Tibial nerve (tissue), 4 donors: ENCODE measurements around the gene ATXN1L. TPM values are rescaled to one million over a fixed set of nuclear protein-coding genes. Genes with fewer than 3 reads are reported as not detected.
A peak's percentile ranks its signal among the peaks of the same experiment; 100 is the strongest.

ENCODE experiments used
- DNase-seq, 2 donors: peaks; one replicate each; pipeline ENCODE4 v3.0.0-alpha.2; 2019; ENCODE audit warnings: low spot score in 2 of 2
- H3K27ac ChIP-seq, 4 donors: fragments of 200-600 bp; sonication (generic) in 3 of 4; one replicate each; pipeline ENCODE4 v1.5.1; 2017 to 2019; ENCODE audit warnings: mild to moderate bottlenecking in 1 of 4
- H3K27me3 ChIP-seq, 2 donors: fragments of 200-600 bp; sonication (generic) in 1 of 2; one replicate each; pipeline versions ENCODE4 v1.5.1 to v1.6.0; 2017 to 2019
- H3K36me3 ChIP-seq, 3 donors: fragments of 200-600 bp; sonication (generic); one replicate each; pipeline ENCODE4 v1.5.1; 2018 to 2019
- H3K4me1 ChIP-seq, 4 donors: fragments of 200-600 bp; sonication (generic) in 3 of 4; one replicate each; pipeline ENCODE4 v1.5.1; 2017 to 2019
- H3K4me3 ChIP-seq, 4 donors: fragments of 200-600 bp; sonication (generic) in 3 of 4; one replicate each; pipeline ENCODE4 v1.5.1; 2017 to 2019; ENCODE audit warnings: mild to moderate bottlenecking in 1 of 4, moderate library complexity in 1 of 4
- H3K9me3 ChIP-seq, 4 donors: fragments of 200-600 bp; sonication (generic) in 3 of 4; one replicate each; pipeline ENCODE4 v1.5.1; 2017 to 2019
- EP300 ChIP-seq, 2 donors: sonication (generic); formaldehyde crosslinking; IDR thresholded peaks; one replicate each; pipeline ENCODE4 v1.6.1; 2017; ENCODE audit warnings: antibody characterized with exemption in 2 of 2, mild to moderate bottlenecking in 1 of 2
- POLR2A ChIP-seq, 2 donors: fragments of 450-650 bp; IDR thresholded peaks; one replicate each; pipeline ENCODE4 v1.6.1; 2017; ENCODE audit warnings: antibody characterized with exemption in 2 of 2, mild to moderate bottlenecking in 2 of 2, moderate library complexity in 2 of 2
- WGBS, 2 donors: methylation state at CpG; one replicate each; pipeline ENCODE4 v1.1.5; 2018; 5-methylcytosine and 5-hydroxymethylcytosine counted together
- total RNA-seq, 4 donors: library from RNA; depleted of rRNA; stranded (reverse); fragments of >200 nt; gene quantifications; one replicate each; pipeline ENCODE4 v1.1.0, GENCODE V29; 2016
- TF ChIP-seq, protein P1 (sequence below), 5 experiments: fragments of 200-600 bp in 3 of 5; fragments of 450-650 bp in 2 of 5; sonication (generic) in 3 of 5; IDR thresholded peaks; one replicate each; pipeline ENCODE4 v1.5.1; 2016 to 2019; ENCODE audit warnings: antibody characterized with exemption in 5 of 5, mild to moderate bottlenecking in 3 of 5, moderate library complexity in 2 of 5

ATXN1L gene
- total RNA-seq, 4 donors from 2014 or later: 24.9 to 35.1 (median 30.0) TPM

DNA sequence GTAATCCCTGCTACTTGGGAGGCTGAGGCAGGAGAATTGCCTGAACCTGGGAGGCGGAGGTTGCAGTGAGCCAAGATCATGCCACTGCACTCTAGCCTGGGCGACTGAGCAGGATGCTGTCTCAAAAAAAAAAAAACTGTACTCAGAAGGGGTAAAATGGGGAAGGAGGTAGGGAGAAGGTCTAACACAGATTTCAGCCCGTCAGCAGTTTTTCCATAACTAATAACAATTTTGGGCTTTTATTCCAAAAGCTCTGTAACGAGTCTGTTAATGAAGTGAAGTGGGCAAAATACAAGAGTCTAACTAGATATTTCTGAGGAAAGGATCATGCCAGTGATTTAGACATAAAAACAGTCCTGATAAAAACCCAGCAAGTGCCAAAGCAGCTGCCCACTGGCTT is 27.4 kb downstream of the ATXN1L start:
- no peak for DNase-seq
- H3K27me3 ChIP-seq: no peaks in the 10 kb centered on the region
- no peak overlapping the region for H3K4me3 ChIP-seq
- peaks cover 0 to 50% (median under 1%) of the 10 kb centered on the region in 3 donors for H3K36me3 ChIP-seq
- H3K4me1 ChIP-seq: no peaks in the 10 kb centered on the region
- TF ChIP-seq POLR2A (IDR thresholded peaks at IDR 0.05): no peak
- TF ChIP-seq EP300 (IDR thresholded peaks at IDR 0.05): no peak
- TF ChIP-seq, protein P1, sequence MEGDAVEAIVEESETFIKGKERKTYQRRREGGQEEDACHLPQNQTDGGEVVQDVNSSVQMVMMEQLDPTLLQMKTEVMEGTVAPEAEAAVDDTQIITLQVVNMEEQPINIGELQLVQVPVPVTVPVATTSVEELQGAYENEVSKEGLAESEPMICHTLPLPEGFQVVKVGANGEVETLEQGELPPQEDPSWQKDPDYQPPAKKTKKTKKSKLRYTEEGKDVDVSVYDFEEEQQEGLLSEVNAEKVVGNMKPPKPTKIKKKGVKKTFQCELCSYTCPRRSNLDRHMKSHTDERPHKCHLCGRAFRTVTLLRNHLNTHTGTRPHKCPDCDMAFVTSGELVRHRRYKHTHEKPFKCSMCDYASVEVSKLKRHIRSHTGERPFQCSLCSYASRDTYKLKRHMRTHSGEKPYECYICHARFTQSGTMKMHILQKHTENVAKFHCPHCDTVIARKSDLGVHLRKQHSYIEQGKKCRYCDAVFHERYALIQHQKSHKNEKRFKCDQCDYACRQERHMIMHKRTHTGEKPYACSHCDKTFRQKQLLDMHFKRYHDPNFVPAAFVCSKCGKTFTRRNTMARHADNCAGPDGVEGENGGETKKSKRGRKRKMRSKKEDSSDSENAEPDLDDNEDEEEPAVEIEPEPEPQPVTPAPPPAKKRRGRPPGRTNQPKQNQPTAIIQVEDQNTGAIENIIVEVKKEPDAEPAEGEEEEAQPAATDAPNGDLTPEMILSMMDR (IDR thresholded peaks at IDR 0.05): no peak
- WGBS, 2 donors: 82 to 83% methylated on average over 4 of the region's 4 CpGs
- H3K27ac ChIP-seq: no peak overlapping the region
- no peaks in the 10 kb centered on the region for H3K9me3 ChIP-seq

DNA sequence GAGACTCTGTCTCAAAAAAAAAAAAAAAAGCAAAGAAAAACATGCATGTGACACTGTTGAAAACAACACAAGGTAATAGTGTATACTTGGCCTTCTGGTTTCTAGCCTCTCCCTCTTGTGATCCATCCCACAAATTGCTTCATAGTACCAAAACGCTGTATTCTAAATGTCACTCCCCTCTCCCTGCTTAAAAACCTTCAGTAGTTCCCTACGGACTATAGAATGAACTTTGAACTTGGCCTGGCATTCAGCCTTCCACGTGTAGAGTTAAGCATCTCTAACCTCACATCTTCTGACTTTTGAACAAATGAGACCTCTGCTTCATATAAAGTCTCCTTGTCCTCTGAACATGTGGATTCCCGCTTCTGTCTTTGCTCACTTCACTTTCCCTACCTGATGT is 33.1 kb downstream of the ATXN1L start:
- no peak for DNase-seq
- 52 to 53% methylated on average over 4 of the region's 4 CpGs for WGBS, 2 donors
- Histone ChIP-seq H3K4me3 (no peak overlapping the region), H3K36me3 (peaks cover 0 to 65% (median 12%) of the 10 kb centered on the region in 3 donors), H3K9me3 (no peaks in the 10 kb centered on the region), H3K27ac (no peak overlapping the region), H3K27me3 (no peaks in the 10 kb centered on the region), H3K4me1 (peaks cover 0 to 21% (median 7%) of the 10 kb centered on the region in 4 donors)
- no peak for TF ChIP-seq POLR2A (IDR thresholded peaks at IDR 0.05)
- TF ChIP-seq, protein P1 (IDR thresholded peaks at IDR 0.05): no peak
- no peak for TF ChIP-seq EP300 (IDR thresholded peaks at IDR 0.05)

DNA sequence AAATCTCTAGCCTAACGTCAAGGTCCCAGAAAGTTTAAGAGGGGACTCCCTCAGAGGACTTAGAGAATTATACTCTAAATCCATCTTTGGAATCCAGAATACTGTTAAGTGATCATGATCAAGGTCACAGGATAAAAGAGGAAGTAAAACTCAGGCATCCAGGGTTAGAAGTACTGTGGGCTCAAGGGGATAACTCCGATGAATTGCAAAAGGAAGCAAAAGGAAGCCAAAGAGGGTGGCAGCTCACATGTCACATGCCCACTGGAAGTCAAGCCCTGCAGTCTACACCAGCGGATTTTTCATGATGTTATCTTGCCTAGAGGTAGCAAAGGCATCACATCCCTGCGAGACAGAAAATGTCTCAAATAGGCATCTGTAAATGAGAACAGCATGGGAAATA is 34.4 kb downstream of the ATXN1L start:
- Histone ChIP-seq H3K27me3 (no peaks in the 10 kb centered on the region), H3K4me1 (peaks cover 0 to 28% (median 7%) of the 10 kb centered on the region in 4 donors), H3K27ac (no peak overlapping the region), H3K4me3 (no peak overlapping the region), H3K9me3 (no peaks in the 10 kb centered on the region), H3K36me3 (peaks cover 0 to 53% (median 12%) of the 10 kb centered on the region in 3 donors)
- WGBS, 2 donors: 71 to 81% methylated on average over 4 of the region's 4 CpGs
- TF ChIP-seq, protein P1 (IDR thresholded peaks at IDR 0.05): no peak
- TF ChIP-seq POLR2A (IDR thresholded peaks at IDR 0.05) (no peak), EP300 (IDR thresholded peaks at IDR 0.05) (no peak)
- no peak for DNase-seq

DNA sequence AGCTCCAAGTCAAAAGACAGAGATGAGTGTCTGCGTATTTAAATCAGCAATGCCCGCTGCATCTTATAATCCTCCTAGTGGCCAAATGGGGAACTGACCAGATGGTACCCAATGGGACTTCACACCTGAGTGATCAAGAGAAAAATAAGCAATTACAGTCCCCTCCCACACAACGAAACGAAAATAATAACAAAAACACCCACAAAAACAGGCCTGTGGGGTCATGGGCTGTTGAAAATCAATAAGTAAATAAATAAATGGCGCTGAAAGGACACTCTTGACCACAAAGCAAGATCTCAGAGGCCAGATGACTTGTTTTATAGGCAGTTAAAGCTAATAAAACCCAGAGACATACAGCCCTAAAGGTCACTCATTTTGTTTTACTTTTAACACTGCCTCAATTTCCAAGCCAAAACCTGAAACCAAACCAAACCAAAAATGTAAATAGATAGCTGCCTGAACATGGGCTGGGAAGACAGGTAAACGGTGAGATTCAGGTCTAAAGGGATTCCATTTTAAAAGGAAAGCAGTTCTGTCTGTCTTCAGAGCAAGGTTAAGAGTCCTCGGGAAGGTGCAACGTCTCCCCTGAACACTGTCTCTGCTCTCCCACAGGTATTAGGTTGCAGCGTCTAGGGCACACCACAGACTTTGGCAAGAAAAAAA is 36.9 kb downstream of the ATXN1L start:
- Histone ChIP-seq H3K27me3 (no peaks in the 10 kb centered on the region), H3K9me3 (no peaks in the 10 kb centered on the region), H3K4me1 (peaks cover 0 to 30% (median 7%) of the 10 kb centered on the region in 4 donors), H3K36me3 (peaks cover 0 to 30% (median 12%) of the 10 kb centered on the region in 3 donors), H3K4me3 (peak overlapping the region; percentile 78 to 99 (median 88)), H3K27ac (peak overlapping the region; percentile 91 to 96 (median 94))
- TF ChIP-seq EP300 (IDR thresholded peaks at IDR 0.05): no peak
- TF ChIP-seq, protein P1 (IDR thresholded peaks at IDR 0.05): peak; percentile 72 to 91 (median 80)
- WGBS, 2 donors: 6 to 10% methylated on average over 9 of the region's 9 CpGs
- peak; percentile 52 to 98 for DNase-seq

DNA sequence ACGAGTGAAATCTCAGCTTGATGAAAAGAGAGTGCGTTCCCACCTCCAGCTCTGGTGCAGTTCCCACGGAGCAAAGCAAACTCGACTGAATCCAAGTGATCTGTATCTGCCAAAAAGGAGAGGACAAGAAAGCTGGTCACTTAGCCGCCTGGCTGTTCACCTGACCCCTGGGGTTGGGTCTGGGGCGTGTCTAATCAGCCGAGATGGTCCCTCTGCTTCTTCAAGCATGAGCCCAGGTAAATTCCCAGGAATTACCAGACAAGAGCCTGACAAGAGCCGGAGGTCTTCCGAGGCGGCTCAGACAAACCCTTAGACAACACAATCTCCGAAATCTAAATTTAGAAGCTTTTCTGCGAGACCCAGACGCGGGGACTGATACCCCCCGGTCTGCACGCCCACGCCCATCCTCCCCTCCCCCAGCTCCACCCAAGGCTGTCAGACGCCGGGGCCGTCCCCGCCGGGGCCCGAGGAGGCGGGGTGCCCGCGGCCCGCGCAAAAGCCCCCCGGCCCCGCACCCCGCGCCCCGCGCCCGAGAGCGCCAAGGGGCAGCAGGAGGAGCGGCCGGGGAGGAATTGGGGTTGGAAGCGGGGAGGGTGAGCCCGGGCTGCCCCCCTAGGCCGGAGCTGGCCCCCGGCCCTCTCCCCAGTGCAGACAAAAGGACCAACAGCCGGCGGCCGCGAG is 37.5 kb downstream of the ATXN1L start:
- peak in 1 of 2 donors; percentile 17 for DNase-seq
- H3K9me3 ChIP-seq: no peaks in the 10 kb centered on the region
- TF ChIP-seq, protein P1 (IDR thresholded peaks at IDR 0.05): no peak
- no peaks in the 10 kb centered on the region for H3K27me3 ChIP-seq
- peak overlapping the region; percentile 91 to 96 (median 94) for H3K27ac ChIP-seq
- peak overlapping the region; percentile 78 to 99 (median 88) for H3K4me3 ChIP-seq
- H3K4me1 ChIP-seq: peaks cover 0 to 30% (median 7%) of the 10 kb centered on the region in 4 donors
- peaks cover 0 to 24% (median 10%) of the 10 kb centered on the region in 3 donors for H3K36me3 ChIP-seq
- WGBS, 2 donors: 0 to 2% methylated on average over 30 to 38 of the region's 46 CpGs
